Loucy (cell line): ENCODE measurements around the gene EPB41L5.

ENCODE experiments used
- H2AFZ ChIP-seq: fragments of 200-600 bp; sonication (generic); 2 replicates; pipeline ENCODE4 v1.6.0; 2016; ENCODE audit warnings: antibody characterized with exemption, mild to moderate bottlenecking, low read length, moderate library complexity
- H3F3A ChIP-seq: fragments of 200-600 bp; 2 replicates; pipeline ENCODE4 v1.6.0; 2016; ENCODE audit warnings: antibody characterized with exemption, low read depth, mild to moderate bottlenecking
- H3K27me3 ChIP-seq: fragments of 200-600 bp; sonication (generic); 2 replicates; pipeline ENCODE4 v1.6.1; 2014; ENCODE audit warnings: low read length, mild to moderate bottlenecking; ENCODE audit not compliant: insufficient read depth, poor library complexity, severe bottlenecking
- H3K36me3 ChIP-seq: fragments of 200-600 bp; sonication (generic); 2 replicates; pipeline ENCODE4 v1.6.1; 2016; ENCODE audit warnings: low read length; ENCODE audit not compliant: insufficient read depth
- H3K4me1 ChIP-seq: fragments of 200-600 bp; sonication (generic); 2 replicates; pipeline ENCODE4 v1.5.1; 2014; ENCODE audit warnings: low read length, mild to moderate bottlenecking; ENCODE audit not compliant: insufficient read depth, poor library complexity, severe bottlenecking
- H3K4me2 ChIP-seq: fragments of 200-600 bp; sonication (generic); 2 replicates; pipeline ENCODE4 v1.6.0; 2014; ENCODE audit warnings: antibody characterized with exemption, low read length, low read depth, mild to moderate bottlenecking; ENCODE audit not compliant: poor library complexity, severe bottlenecking
- H3K4me3 ChIP-seq: fragments of 200-600 bp; sonication (generic); 2 replicates; pipeline ENCODE4 v1.5.1; 2014; ENCODE audit warnings: low read length, mild to moderate bottlenecking, mixed read lengths; ENCODE audit not compliant: poor library complexity, severe bottlenecking
- H3K79me2 ChIP-seq: fragments of 200-600 bp; sonication (generic); 2 replicates; pipeline ENCODE4 v1.6.1; 2014; ENCODE audit warnings: low read length; ENCODE audit not compliant: insufficient read depth
- H3K9ac ChIP-seq: fragments of 200-600 bp; sonication (generic); 2 replicates; pipeline ENCODE4 v1.6.0; 2014; ENCODE audit warnings: mild to moderate bottlenecking, low read depth, low read length, moderate library complexity; ENCODE audit not compliant: poor library complexity, severe bottlenecking
- H3K9me2 ChIP-seq: fragments of 200-600 bp; sonication (generic); replicated peaks from 2 replicates; pipeline ENCODE4 v1.6.1; 2016; ENCODE audit warnings: low read depth, low read length, mixed read lengths
- H3K9me3 ChIP-seq: fragments of 200-600 bp; sonication (generic); 2 replicates; pipeline ENCODE4 v1.6.1; 2014; ENCODE audit warnings: mild to moderate bottlenecking, antibody characterized with exemption, low read length, low read depth; ENCODE audit not compliant: insufficient read depth
- H4K20me1 ChIP-seq: fragments of 200-600 bp; sonication (generic); 2 replicates; pipeline ENCODE4 v1.6.0; 2014; ENCODE audit warnings: antibody characterized with exemption, low read length, mild to moderate bottlenecking; ENCODE audit not compliant: insufficient read depth, poor library complexity, severe bottlenecking
- EZH2phosphoT487 ChIP-seq: fragments of 200-600 bp; IDR thresholded peaks from 2 replicates; pipeline ENCODE4 v1.6.1; 2018; ENCODE audit warnings: antibody characterized with exemption, mild to moderate bottlenecking, moderate library complexity, borderline replicate concordance
- TF ChIP-seq, protein P1 (sequence below): fragments of 200-600 bp; sonication (generic); conservative IDR thresholded peaks from 2 replicates; pipeline ENCODE4 v1.5.1; 2014; ENCODE audit warnings: mild to moderate bottlenecking, antibody characterized with exemption, low read length

The EPB41L5 gene

GRCh38 chr2:120224735-120225548 is 212.1 kb downstream of the EPB41L5 start:
- Histone ChIP-seq H3K36me3 (no peaks in the 10 kb centered on the region), H3K79me2 (peaks cover 27% of the 10 kb centered on the region), H3K9me2 (no peaks in the 10 kb centered on the region), H3K9ac (no peak overlapping the region), H3K4me2 (no peak overlapping the region), H2AFZ (no peak overlapping the region), H3K27me3 (no peaks in the 10 kb centered on the region), H3K4me1 (peaks cover 44% of the 10 kb centered on the region), H3K9me3 (no peaks in the 10 kb centered on the region), H3F3A (no peaks in the 10 kb centered on the region), H4K20me1 (peaks cover 11% of the 10 kb centered on the region), H3K4me3 (no peak overlapping the region)
- TF ChIP-seq, protein P1, sequence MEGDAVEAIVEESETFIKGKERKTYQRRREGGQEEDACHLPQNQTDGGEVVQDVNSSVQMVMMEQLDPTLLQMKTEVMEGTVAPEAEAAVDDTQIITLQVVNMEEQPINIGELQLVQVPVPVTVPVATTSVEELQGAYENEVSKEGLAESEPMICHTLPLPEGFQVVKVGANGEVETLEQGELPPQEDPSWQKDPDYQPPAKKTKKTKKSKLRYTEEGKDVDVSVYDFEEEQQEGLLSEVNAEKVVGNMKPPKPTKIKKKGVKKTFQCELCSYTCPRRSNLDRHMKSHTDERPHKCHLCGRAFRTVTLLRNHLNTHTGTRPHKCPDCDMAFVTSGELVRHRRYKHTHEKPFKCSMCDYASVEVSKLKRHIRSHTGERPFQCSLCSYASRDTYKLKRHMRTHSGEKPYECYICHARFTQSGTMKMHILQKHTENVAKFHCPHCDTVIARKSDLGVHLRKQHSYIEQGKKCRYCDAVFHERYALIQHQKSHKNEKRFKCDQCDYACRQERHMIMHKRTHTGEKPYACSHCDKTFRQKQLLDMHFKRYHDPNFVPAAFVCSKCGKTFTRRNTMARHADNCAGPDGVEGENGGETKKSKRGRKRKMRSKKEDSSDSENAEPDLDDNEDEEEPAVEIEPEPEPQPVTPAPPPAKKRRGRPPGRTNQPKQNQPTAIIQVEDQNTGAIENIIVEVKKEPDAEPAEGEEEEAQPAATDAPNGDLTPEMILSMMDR: no peak
- no peak for TF ChIP-seq EZH2phosphoT487

- no peak overlapping the region for H3K4me2 ChIP-seq
- H3K9me3 ChIP-seq: no peaks in the 10 kb centered on the region
- TF ChIP-seq EZH2phosphoT487: no peak
- TF ChIP-seq, protein P1: no peak
- H3K9me2 ChIP-seq: no peaks in the 10 kb centered on the region
- H4K20me1 ChIP-seq: peaks cover 9% of the 10 kb centered on the region
- no peaks in the 10 kb centered on the region for H3F3A ChIP-seq
- peaks cover 42% of the 10 kb centered on the region for H3K4me1 ChIP-seq
- H3K79me2 ChIP-seq: peaks cover 25% of the 10 kb centered on the region
- no peaks in the 10 kb centered on the region for H3K27me3 ChIP-seq
- no peak overlapping the region for H3K4me3 ChIP-seq
- no peak overlapping the region for H3K9ac ChIP-seq
- H3K36me3 ChIP-seq: no peaks in the 10 kb centered on the region
- no peak overlapping the region for H2AFZ ChIP-seq
Measured at GRCh38 chr2:120225549-120226065, 212.7 kb downstream of the EPB41L5 start.

- H3K79me2 ChIP-seq: peaks cover 18% of the 10 kb centered on the region
- H3K27me3 ChIP-seq: no peaks in the 10 kb centered on the region
- H3K36me3 ChIP-seq: no peaks in the 10 kb centered on the region
- TF ChIP-seq EZH2phosphoT487: no peak
- TF ChIP-seq, protein P1: no peak
- H3K4me3 ChIP-seq: no peak overlapping the region
- H3F3A ChIP-seq: no peaks in the 10 kb centered on the region
- H3K9me2 ChIP-seq: no peaks in the 10 kb centered on the region
- no peak overlapping the region for H3K4me2 ChIP-seq
- H2AFZ ChIP-seq: no peak overlapping the region
- H3K9ac ChIP-seq: no peak overlapping the region
- H3K9me3 ChIP-seq: no peaks in the 10 kb centered on the region
- H4K20me1 ChIP-seq: peaks cover 3% of the 10 kb centered on the region
- peaks cover 35% of the 10 kb centered on the region for H3K4me1 ChIP-seq
Measured at GRCh38 chr2:120226316-120226715, 213.4 kb downstream of the EPB41L5 start.
